ENCODE data around the gene FGF1.
"Not testable (repeated sequence)": the region's sequence is repeated elsewhere in the genome, so short reads cannot be mapped to it uniquely, and the experiment has no call there.

FGF1 gene

GRCh38 chr5:142671266-142671665 lies 14.6 kb downstream of the FGF1 start:
- DNase-seq, result no peak

- no peak for DNase-seq
Measured at GRCh38 chr5:142670804-142671203, 15.1 kb downstream of the FGF1 start.

- DNase-seq, result peak in 1 of 56 donors; percentile 10
Measured at GRCh38 chr5:142669477-142669876, 16.4 kb downstream of the FGF1 start.

- DNase-seq, result no peak
Measured at GRCh38 chr5:142668336-142668735, 17.6 kb downstream of the FGF1 start.

- DNase-seq, result no peak
Measured at GRCh38 chr5:142667831-142668230, 18.1 kb downstream of the FGF1 start.

- DNase-seq, result no peak
Measured at GRCh38 chr5:142664636-142665035, 21.3 kb downstream of the FGF1 start.

- DNase-seq, result no peak
Measured at GRCh38 chr5:142664067-142664466, 21.8 kb downstream of the FGF1 start.

- no peak for DNase-seq
Measured at GRCh38 chr5:142663246-142663645, 22.6 kb downstream of the FGF1 start.

- no peak for DNase-seq
Measured at GRCh38 chr5:142661957-142662356, 23.9 kb downstream of the FGF1 start.

GRCh38 chr5:142661143-142661542 lies 24.7 kb downstream of the FGF1 start:
- no peak for DNase-seq

- no peak for DNase-seq
Measured at GRCh38 chr5:142660731-142661130, 25.2 kb downstream of the FGF1 start.

- peak in 1 of 56 donors; percentile 10 for DNase-seq
Measured at GRCh38 chr5:142660196-142660595, 25.7 kb downstream of the FGF1 start.

GRCh38 chr5:142659405-142659804 lies 26.5 kb downstream of the FGF1 start:
- no peak for DNase-seq

GRCh38 chr5:142658278-142658677 lies 27.6 kb downstream of the FGF1 start:
- no peak for DNase-seq

GRCh38 chr5:142657446-142657845 lies 28.4 kb downstream of the FGF1 start:
- no peak for DNase-seq

GRCh38 chr5:142655339-142656267 lies 30.3 kb downstream of the FGF1 start:
- DNase-seq, result peak in 54 of 56 donors; percentile 36 to 96 (median 75)

- no peak for DNase-seq
Measured at GRCh38 chr5:142654578-142655058, 31.3 kb downstream of the FGF1 start.

- no peak for DNase-seq
Measured at GRCh38 chr5:142653321-142653720, 32.6 kb downstream of the FGF1 start.

- DNase-seq, result no peak
Measured at GRCh38 chr5:142652563-142652962, 33.3 kb downstream of the FGF1 start.

GRCh38 chr5:142650881-142651280 lies 35.0 kb downstream of the FGF1 start:
- no peak for DNase-seq

- DNase-seq, result no peak
Measured at GRCh38 chr5:142650060-142650459, 35.8 kb downstream of the FGF1 start.

GRCh38 chr5:142648108-142648507 lies 37.8 kb downstream of the FGF1 start:
- DNase-seq, result not testable (repeated sequence)

- no peak for DNase-seq
Measured at GRCh38 chr5:142645456-142645855, 40.4 kb downstream of the FGF1 start.

All from amygdala (tissue), 56 donors.